ENCODE results near the gene OR52E6. TPM values are rescaled to one million over a fixed set of nuclear protein-coding genes. Genes with fewer than 3 reads are reported as not detected.

Gene OR52E6
- total and polyA plus RNA-seq, 2 of the 8 experiments (the other 6 are each of a cell fraction or from before 2014, with no cell fraction given): 0.14 TPM; not detected in 1

DNA sequence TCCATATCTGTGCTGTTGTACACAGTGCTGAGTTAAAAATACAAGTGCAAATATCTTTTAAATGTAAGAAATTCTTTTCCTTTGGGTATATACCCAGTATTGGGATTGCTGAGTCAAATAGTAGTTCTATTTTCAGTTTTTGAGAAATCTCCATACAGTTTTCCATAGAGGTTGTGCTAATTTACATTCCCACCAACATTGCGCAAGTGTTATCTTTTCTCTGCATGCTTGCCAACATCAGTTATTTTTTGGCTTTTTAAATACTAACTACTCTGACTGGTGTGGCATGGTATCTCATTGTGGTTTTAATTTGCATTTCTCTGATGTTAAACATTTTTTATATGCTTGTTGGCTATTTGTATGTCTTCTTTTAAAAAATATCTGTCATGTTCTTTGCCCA is 9.3 kb upstream of the OR52E6 start:
- no peaks in the 10 kb centered on the region for H3K36me3 ChIP-seq (ENCODE audit: control insufficient read depth in 2 of 4, insufficient read depth in 4 of 4, low read length in 3 of 4)
- no peaks in the 10 kb centered on the region for H3K4me1 ChIP-seq (replicated peaks in 1 of 4; ENCODE audit: control insufficient read depth in 3 of 4, insufficient read depth in 4 of 4, low read length in 3 of 4)
- H3K27me3 ChIP-seq (replicated peaks in 1 of 4; ENCODE audit: control insufficient read depth in 3 of 4, extremely low read depth in 1 of 4, insufficient read depth in 3 of 4, low read length in 3 of 4): no peaks in the 10 kb centered on the region
- H2BK20ac ChIP-seq (ENCODE audit: low read length): no peak overlapping the region
- H3K56ac ChIP-seq (replicated peaks; ENCODE audit: insufficient read length, low read depth, low read length): no peak overlapping the region
- H3K27ac ChIP-seq (ENCODE audit: low read depth, low read length): no peak overlapping the region
- no peak overlapping the region for H3K18ac ChIP-seq (ENCODE audit: extremely low read depth, low read length)
- H4K20me1 ChIP-seq (replicated peaks in 1 of 2; ENCODE audit: control insufficient read depth in 1 of 2, insufficient read depth in 2 of 2, low read length in 2 of 2): no peaks in the 10 kb centered on the region
- no peaks in the 10 kb centered on the region for H3K79me2 ChIP-seq (ENCODE audit: control insufficient read depth in 1 of 2, insufficient read depth in 2 of 2, low read length in 2 of 2)
- no peak overlapping the region for H2BK12ac ChIP-seq (ENCODE audit: low read depth, low read length)
- POLR2A ChIA-PET (ENCODE audit: partially characterized antibody): no interaction called here
- H3K4me3 ChIP-seq (ENCODE audit: extremely low read depth in 1 of 4, insufficient read depth in 2 of 4, low read depth in 3 of 4, low read length in 4 of 4): no peak overlapping the region
- H2BK15ac ChIP-seq (ENCODE audit: low read length): no peak overlapping the region
- H3K9me3 ChIP-seq (ENCODE audit: insufficient read depth in 2 of 2, low read depth in 1 of 2, low read length in 1 of 2): peaks cover 0 to 3% of the 10 kb centered on the region in 2 experiments; a peak in 1 of 4 replicates
- no peak overlapping the region for H2AK5ac ChIP-seq (ENCODE audit: low read depth, low read length)
- DNase-seq (ENCODE audit: low read depth in 1 of 2, low spot score in 2 of 2) (no peak), FAIRE-seq (no peak)
- no peak overlapping the region for H2BK5ac ChIP-seq (ENCODE audit: low read depth, low read length)
- no peaks in the 10 kb centered on the region for H3K79me1 ChIP-seq (ENCODE audit: low read depth, low read length)
- H3K14ac ChIP-seq (ENCODE audit: insufficient read length): no peak overlapping the region
- H4K5ac ChIP-seq (ENCODE audit: insufficient read length, low read depth, low read length): no peak overlapping the region
- H2BK120ac ChIP-seq (replicated peaks; ENCODE audit: low read depth, low read length): no peak overlapping the region
- CTCF ChIA-PET (ENCODE audit: partially characterized antibody): no interaction called here
- H3K9ac ChIP-seq (replicated peaks in 1 of 4; ENCODE audit: extremely low read depth in 1 of 4, low read depth in 3 of 4, low read length in 3 of 4): no peak overlapping the region
- TF ChIP-seq CREB1 (IDR thresholded peaks at IDR 0.05) (no peak), CEBPB (IDR thresholded peaks at IDR 0.05; ENCODE audit: low read depth, low read length) (peak; percentile 50; the same call in 1 of the 2 replicates)
- H3K4ac ChIP-seq (replicated peaks; ENCODE audit: insufficient read length, low read depth, low read length): no peak overlapping the region
- no peak overlapping the region for H3K4me2 ChIP-seq (ENCODE audit: insufficient read depth in 1 of 2, low read depth in 2 of 2, low read length in 2 of 2)
- no peaks in the 10 kb centered on the region for H3K23me2 ChIP-seq (ENCODE audit: low read depth, low read length)
- no peak overlapping the region for H3K23ac ChIP-seq (ENCODE audit: insufficient read length)
- no peak overlapping the region for H4K8ac ChIP-seq (ENCODE audit: extremely low read depth, insufficient read depth, low read length)
- H4K91ac ChIP-seq (replicated peaks; ENCODE audit: insufficient read length, low read length): no peak overlapping the region
- WGBS, 2 experiments (ENCODE audit: extremely low coverage in 1 of 2, insufficient coverage in 1 of 2, insufficient read length in 1 of 2, insufficient replicate concordance in 2 of 2, low coverage in 1 of 2, low lambda C conversion rate in 2 of 2, missing lambda C conversion rate in 1 of 2): 91% methylated on average over 1 of the region's 1 CpG; no CpG with 5 or more reads in 1 of the 2 experiments
- H2AFZ ChIP-seq (ENCODE audit: low read length): no peak overlapping the region
